Neural cell (in vitro differentiated cells): ENCODE results near the gene FOLR2.
"Not testable (repeated sequence)": the region's sequence is repeated elsewhere in the genome, so short reads cannot be mapped to it uniquely, and the experiment has no call there.

Experiments used
- EZH2 ChIP-seq: fragments of 200-600, 300-800 bp; shearing (Covaris generic), sonication (generic); IDR thresholded peaks from 2 replicates; pipeline ENCODE4 v1.6.1; 2014; ENCODE audit warnings: antibody characterized with exemption, low read length, borderline replicate concordance, mild to moderate bottlenecking; ENCODE audit not compliant: insufficient read depth, poor library complexity, severe bottlenecking
- POLR2AphosphoS5 ChIP-seq: IDR thresholded peaks from 2 replicates; pipeline ENCODE4 v1.6.1; 2012
- RAD21 ChIP-seq: fragments of 450-650 bp; conservative IDR thresholded peaks from 2 replicates; pipeline ENCODE4 v1.6.1; 2014; ENCODE audit warnings: antibody characterized with exemption, mild to moderate bottlenecking, moderate library complexity
- SMC3 ChIP-seq: fragments of 450-650 bp; conservative IDR thresholded peaks from 2 replicates; pipeline ENCODE4 v1.6.1; 2014; ENCODE audit warnings: antibody characterized with exemption, mild to moderate bottlenecking, moderate library complexity; ENCODE audit not compliant: poor library complexity
- TF ChIP-seq, protein P1 (sequence below): fragments of 450-650 bp; IDR thresholded peaks from 2 replicates; pipeline ENCODE4 v1.5.1; 2014; ENCODE audit warnings: antibody characterized with exemption, mild to moderate bottlenecking, moderate library complexity; ENCODE audit not compliant: poor library complexity, severe bottlenecking

GRCh38 chr11:72172043-72172442 lies 44.6 kb upstream of the FOLR2 start:
- TF ChIP-seq, protein P1, sequence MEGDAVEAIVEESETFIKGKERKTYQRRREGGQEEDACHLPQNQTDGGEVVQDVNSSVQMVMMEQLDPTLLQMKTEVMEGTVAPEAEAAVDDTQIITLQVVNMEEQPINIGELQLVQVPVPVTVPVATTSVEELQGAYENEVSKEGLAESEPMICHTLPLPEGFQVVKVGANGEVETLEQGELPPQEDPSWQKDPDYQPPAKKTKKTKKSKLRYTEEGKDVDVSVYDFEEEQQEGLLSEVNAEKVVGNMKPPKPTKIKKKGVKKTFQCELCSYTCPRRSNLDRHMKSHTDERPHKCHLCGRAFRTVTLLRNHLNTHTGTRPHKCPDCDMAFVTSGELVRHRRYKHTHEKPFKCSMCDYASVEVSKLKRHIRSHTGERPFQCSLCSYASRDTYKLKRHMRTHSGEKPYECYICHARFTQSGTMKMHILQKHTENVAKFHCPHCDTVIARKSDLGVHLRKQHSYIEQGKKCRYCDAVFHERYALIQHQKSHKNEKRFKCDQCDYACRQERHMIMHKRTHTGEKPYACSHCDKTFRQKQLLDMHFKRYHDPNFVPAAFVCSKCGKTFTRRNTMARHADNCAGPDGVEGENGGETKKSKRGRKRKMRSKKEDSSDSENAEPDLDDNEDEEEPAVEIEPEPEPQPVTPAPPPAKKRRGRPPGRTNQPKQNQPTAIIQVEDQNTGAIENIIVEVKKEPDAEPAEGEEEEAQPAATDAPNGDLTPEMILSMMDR: not testable (repeated sequence)
- not testable (repeated sequence) for TF ChIP-seq POLR2AphosphoS5, EZH2, SMC3, RAD21
